HG02870 (cell line): ENCODE data around the gene CASP7.

Experiments used
- ATAC-seq: cut with Tn5 transposase; IDR thresholded peaks from one replicate; pipeline ENCODE4 v1.9.1; 2021; ENCODE audit warnings: mild to moderate bottlenecking, moderate library complexity; ENCODE audit not compliant: unreplicated experiment

CASP7 gene

GRCh38 chr10:113665806-113666354 lies 13.8 kb upstream of the CASP7 start:
- ATAC-seq: no peak

DNA sequence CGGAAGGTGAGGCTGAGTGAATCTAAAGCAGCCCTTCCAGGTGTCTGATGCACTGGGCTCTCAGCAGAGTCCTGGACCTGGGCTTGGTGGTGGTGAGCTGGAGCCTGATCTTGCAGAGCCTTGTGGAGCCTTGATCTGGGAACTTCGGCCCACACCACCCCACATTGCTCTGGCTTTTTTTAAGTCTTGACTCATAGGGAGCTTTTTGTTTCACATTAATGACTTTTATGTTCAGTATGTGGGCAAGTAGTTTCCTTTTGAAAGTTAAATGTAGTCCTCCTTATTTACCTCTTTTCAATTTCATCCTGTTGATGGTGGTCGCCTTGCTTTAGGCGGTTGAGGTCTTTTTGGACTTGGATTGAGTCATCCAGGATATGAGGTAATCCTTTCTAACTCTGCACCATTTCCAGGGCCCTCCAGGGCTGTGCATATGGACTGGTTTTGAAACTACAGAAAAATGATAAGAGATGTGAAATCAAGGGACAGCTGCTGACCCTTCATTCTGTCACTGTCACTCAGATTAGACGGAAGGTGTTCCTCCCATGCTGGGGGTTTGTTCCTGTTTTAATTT lies 12.9 kb upstream of the CASP7 start:
- peak; percentile 74 for ATAC-seq

- ATAC-seq: peak; percentile 5
These were observed 739 bp downstream of the CASP7 start for GRCh38 chr10:113680190-113681111.

GRCh38 chr10:113681533-113682470 lies 2.1 kb downstream of the CASP7 start:
- peak; percentile 62 for ATAC-seq

GRCh38 chr10:113683300-113683699 lies 3.6 kb downstream of the CASP7 start:
- no peak for ATAC-seq

DNA sequence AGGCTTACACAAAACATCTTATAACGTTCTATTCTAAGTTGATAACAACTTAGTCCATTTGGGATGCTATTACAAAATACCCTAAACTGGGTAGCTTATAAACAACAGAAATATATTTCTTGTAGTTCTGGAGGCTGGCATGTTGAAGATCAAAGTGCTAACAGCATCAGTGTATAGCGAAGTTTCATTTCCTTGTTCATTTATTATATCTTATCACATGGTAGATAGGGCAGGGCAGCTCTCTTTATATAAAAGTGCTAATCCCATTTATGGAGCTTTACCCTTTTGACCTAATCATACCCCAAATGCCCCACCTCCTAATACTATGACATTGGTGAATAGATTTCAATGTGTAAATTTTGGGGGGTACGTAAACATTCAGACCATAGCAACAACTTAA lies 6.3 kb downstream of the CASP7 start:
- ATAC-seq: no peak

GRCh38 chr10:113687037-113687436 lies 7.3 kb downstream of the CASP7 start:
- no peak for ATAC-seq

DNA sequence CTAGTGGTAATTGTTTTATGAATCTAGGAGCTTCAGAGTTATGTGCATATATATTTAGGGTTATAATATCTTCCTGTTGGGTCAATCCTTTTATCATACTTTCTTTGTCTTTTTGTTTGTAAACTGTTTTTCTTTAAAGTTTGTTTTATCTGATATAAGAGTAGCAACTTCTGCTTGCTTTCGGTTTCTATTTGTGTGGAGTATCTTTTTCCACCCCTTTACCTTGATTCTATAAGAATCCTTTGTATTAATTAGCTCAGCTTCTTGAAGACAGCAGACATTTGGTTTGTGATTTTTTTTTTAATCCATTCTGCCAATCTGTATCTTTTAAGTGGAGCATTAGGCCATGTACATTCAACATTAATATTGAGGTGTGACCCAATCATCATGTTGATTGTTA lies 9.3 kb downstream of the CASP7 start:
- no peak for ATAC-seq

GRCh38 chr10:113689574-113689973 lies 9.9 kb downstream of the CASP7 start:
- ATAC-seq: no peak

GRCh38 chr10:113690749-113691148 lies 11.0 kb downstream of the CASP7 start:
- ATAC-seq: no peak

GRCh38 chr10:113691381-113691780 lies 11.7 kb downstream of the CASP7 start:
- ATAC-seq: no peak

DNA sequence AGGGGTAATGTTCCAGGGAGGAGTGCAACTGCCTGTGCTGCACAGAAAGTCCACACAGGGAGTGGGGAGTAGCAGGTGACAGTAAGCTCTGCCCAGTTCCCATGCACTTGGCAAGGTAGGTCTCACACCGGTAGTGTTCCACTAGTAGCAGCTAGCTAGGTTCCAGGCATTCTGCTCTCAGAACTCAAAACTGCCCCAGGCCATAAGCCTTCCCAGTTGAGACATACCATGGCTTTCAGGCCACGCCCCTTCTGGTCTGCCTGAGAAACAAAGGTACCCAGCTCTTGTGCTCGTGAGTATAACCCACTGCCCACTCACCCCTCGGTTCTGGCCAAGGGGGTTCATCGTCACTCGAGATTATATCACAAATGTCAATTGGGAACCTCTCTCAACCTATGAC lies 12.6 kb downstream of the CASP7 start:
- ATAC-seq: no peak

GRCh38 chr10:113693348-113693747 lies 13.6 kb downstream of the CASP7 start:
- ATAC-seq: no peak

DNA sequence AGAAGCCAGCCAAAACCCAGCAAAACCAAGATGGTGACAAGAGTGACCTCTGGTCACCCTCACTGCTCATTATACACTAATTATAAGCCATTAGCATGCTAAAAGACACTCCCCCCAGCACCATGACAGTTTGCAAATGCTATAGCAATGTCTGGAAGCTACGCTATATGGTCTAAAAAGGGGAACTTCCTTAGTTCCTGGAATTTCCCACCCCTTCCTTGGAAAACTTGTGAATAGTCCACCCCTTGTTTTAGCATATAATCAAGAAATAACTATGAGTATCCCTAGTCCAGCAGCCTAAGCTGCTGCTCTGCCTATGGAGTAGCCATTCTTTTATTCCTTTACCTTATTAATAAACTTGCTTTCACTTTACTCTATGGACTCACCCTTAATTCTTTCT lies 16.0 kb downstream of the CASP7 start:
- no peak for ATAC-seq

- ATAC-seq: no peak
These were observed 17.9 kb downstream of the CASP7 start for GRCh38 chr10:113697595-113697994.

GRCh38 chr10:113704637-113705343 lies 25.1 kb downstream of the CASP7 start:
- no peak for ATAC-seq

- ATAC-seq: no peak
These were observed 25.6 kb downstream of the CASP7 start for GRCh38 chr10:113705344-113705652.

DNA sequence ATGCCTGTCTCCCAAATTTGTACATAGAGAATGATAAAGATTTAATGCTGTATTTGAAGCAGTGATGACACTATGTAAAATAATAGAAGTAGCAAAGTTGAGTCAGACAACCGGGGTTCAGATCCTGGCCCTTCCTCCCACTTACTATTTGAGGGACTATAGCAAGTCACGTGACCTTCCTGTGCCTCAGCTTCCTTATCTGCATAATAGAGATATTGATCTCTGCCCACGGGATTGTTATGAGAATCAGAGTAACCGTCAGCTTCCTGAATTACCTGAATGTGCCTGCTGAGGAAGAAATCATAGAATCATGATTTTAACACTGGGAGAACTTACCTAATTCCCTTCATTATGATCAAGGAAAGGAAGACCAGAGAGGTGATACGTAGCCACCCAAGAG lies 26.9 kb downstream of the CASP7 start:
- no peak for ATAC-seq

GRCh38 chr10:113708640-113709039 lies 28.9 kb downstream of the CASP7 start:
- ATAC-seq: no peak

DNA sequence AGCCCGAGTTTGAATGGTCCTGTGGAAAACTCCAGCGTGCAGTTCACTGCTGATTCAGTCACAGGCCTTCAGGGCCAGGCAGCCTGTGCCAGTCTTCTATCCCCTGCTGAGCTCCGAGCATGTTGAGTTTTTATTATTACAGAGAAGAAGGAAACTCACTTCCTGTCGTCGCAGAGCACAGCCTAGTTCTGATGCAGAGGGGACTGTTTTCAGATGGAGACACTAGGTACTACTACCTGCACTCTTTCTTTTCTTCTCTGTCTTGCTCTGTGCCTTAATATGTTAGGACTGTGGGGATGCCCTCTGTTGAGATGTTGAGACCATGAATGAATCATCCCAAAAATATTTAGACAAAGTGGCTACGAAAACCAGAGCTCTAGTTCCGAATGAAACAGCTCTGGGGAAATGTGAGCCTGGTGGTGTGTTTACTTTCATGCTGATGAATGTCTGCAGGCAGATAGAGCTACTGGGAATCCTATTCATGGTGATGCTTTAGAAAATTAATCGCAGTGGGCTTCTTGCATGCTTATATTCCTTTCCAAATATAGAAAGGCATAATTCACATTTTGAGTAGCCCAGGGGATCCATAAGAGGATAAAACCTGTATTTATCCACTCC lies 29.6 kb downstream of the CASP7 start:
- ATAC-seq: no peak
